ENCODE data around the gene THRA.

DNA sequence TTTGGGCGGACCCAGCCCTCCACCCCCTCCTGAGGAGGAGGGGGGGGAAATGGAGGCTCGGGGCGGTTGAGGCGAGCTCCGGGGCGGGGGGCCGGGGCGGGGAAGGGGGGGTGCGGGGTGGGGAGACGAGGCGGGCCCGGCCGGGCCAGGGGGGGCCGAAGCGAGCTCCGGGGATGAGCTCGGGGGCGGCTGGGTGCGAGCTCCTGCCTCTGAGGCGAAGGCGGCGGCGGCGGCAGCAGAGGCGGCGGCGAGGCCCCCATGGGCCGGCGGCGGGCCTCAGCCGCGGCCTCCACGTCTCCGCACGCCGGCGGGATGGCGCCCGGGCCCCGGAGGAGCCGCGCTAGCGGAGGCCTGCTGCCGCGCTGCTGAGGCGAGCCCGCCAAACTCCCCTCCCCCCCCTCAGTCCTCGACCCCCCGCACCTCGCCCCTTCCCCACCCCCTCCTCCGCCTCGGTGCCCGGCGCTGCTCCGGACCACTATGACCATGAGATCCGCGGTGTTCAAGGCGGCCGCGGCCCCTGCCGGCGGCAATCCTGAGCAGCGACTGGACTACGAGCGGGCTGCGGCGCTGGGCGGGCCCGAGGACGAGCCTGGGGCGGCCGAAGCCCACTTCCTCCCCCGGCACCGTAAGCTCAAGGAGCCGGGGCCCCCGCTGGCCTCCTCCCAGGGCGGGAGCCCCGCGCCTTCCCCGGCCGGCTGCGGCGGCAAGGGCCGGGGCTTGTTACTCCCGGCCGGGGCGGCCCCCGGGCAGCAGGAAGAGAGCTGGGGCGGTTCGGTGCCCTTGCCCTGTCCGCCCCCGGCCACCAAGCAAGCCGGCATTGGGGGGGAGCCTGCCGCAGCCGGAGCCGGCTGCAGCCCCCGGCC is 59.6 kb downstream of the THRA start:
- TF ChIP-seq ZNF565 (CRISPR knock-in tag; conservative IDR thresholded peaks at IDR 0.05; ENCODE audit: low read depth) (no peak), ARNTL (CRISPR knock-in tag; IDR thresholded peaks at IDR 0.05; ENCODE audit: borderline replicate concordance, low read depth) (no peak)
